Thyroid gland (tissue), 4 donors: Measurements from ENCODE around the gene ASCL2. TPM values are rescaled to one million over a fixed set of nuclear protein-coding genes. Genes with fewer than 3 reads are reported as not detected.
A peak's percentile ranks its signal among the peaks of the same experiment; 100 is the strongest.

Experiments used
- DNase-seq, 2 donors: peaks; one replicate each; pipeline ENCODE4 v3.0.0-alpha.2; 2019
- H3K27ac ChIP-seq, 3 donors: fragments of 200-600 bp; sonication (generic); 1 replicate in 2 of 3; 2 replicates in 1 of 3; pipeline ENCODE4 v1.5.1; 2016 to 2019; ENCODE audit warnings: mild to moderate bottlenecking in 1 of 3, moderate library complexity in 1 of 3
- H3K27me3 ChIP-seq: fragments of 200-600 bp; sonication (generic); one replicate; pipeline ENCODE4 v1.5.1; 2019
- H3K36me3 ChIP-seq, 2 donors: fragments of 200-600 bp; sonication (generic); one replicate each; pipeline ENCODE4 v1.5.1; 2016 to 2019
- H3K4me1 ChIP-seq, 2 donors: fragments of 200-600 bp; sonication (generic); one replicate each; pipeline ENCODE4 v1.5.1; 2017 to 2019
- H3K4me3 ChIP-seq, 3 donors: fragments of 200-600 bp; sonication (generic); replicated peaks in 1 of 3; 1 replicate in 2 of 3; 2 replicates in 1 of 3; pipeline ENCODE4 v1.5.1; 2016; ENCODE audit warnings: mild to moderate bottlenecking in 1 of 3
- H3K9me3 ChIP-seq: fragments of 200-600 bp; sonication (generic); one replicate; pipeline ENCODE4 v1.5.1; 2017
- CTCF ChIP-seq, 6 experiments: fragments of 200-600 bp in 3 of 6; fragments of 450-650 bp in 3 of 6; sonication (generic) in 3 of 6; IDR thresholded peaks; one replicate each; pipeline ENCODE4 v1.5.1; 2016 to 2019; ENCODE audit warnings: antibody characterized with exemption in 6 of 6, mild to moderate bottlenecking in 2 of 6, inconsistent platforms in 1 of 6, moderate library complexity in 1 of 6
- POLR2A ChIP-seq, 2 donors: fragments of 450-650 bp; IDR thresholded peaks; one replicate each; pipeline ENCODE4 v1.6.1; 2017; ENCODE audit warnings: antibody characterized with exemption in 2 of 2, mild to moderate bottlenecking in 2 of 2, moderate library complexity in 1 of 2
- WGBS, 2 donors: methylation state at CpG; one replicate each; pipeline ENCODE4 v1.1.5; 2017; 5-methylcytosine and 5-hydroxymethylcytosine counted together
- intact Hi-C: fragments of 100-400 bp; cut with DNase I; formaldehyde crosslinking; loops from one replicate; pipeline ENCODE4 v1.15.1; 2023
- total RNA-seq, 4 donors: library from RNA; depleted of rRNA; stranded (reverse); fragments of >200 nt; gene quantifications; one replicate each; pipeline ENCODE4 v1.2.3, GENCODE V29; 2016

The ASCL2 gene
- total RNA-seq, 4 donors from 2014 or later: 0.46 to 2.9 (median 0.66) TPM

- intact Hi-C loops: no loop called here
- H3K27me3 ChIP-seq: no peaks in the 10 kb centered on the region
- peak; percentile 95 for DNase-seq
- no peaks in the 10 kb centered on the region for H3K36me3 ChIP-seq
- TF ChIP-seq CTCF (IDR thresholded peaks at IDR 0.05) (no peak), POLR2A (IDR thresholded peaks at IDR 0.05) (peak in 1 of 2 donors; percentile 47)
- H3K27ac ChIP-seq: peak overlapping the region; percentile 86 to 96 (median 87)
- no peak overlapping the region for H3K4me3 ChIP-seq
- H3K4me1 ChIP-seq: peaks cover 16 to 17% of the 10 kb centered on the region in 2 donors
- WGBS, 2 donors: 11 to 21% methylated on average over 11 to 16 of the region's 16 CpGs
- H3K9me3 ChIP-seq: no peaks in the 10 kb centered on the region
Measured at GRCh38 chr11:2314525-2315394, 44.4 kb upstream of the ASCL2 start.

DNA sequence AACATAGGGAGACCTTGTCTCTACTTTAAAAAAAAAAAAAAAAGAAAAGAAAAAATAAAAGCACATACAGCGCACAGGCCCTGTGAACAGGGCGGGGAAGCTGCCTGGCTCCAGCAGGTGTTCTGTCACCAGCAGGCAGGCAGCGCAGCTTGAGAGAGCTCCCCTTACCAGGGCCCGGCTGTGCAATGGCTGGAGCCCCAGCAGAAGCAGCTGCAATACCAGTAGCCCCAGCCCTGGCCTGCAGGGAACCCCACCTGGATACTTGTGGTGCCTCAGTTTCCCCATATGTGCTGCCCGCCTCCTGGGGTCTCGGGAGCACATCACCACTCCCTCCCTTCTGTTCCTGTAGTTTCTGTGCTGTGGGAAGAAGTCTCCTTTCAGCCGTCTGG is 43.7 kb upstream of the ASCL2 start:
- 75 to 95% methylated on average over 7 of the region's 7 CpGs for WGBS, 2 donors
- Histone ChIP-seq H3K27ac (peak overlapping the region; percentile 86 to 96 (median 87)), H3K36me3 (no peaks in the 10 kb centered on the region), H3K27me3 (no peaks in the 10 kb centered on the region), H3K4me3 (no peak overlapping the region), H3K9me3 (no peaks in the 10 kb centered on the region), H3K4me1 (peaks cover 16 to 17% of the 10 kb centered on the region in 2 donors)
- TF ChIP-seq CTCF (IDR thresholded peaks at IDR 0.05) (no peak), POLR2A (IDR thresholded peaks at IDR 0.05) (no peak)
- intact Hi-C loops: no loop called here
- no peak for DNase-seq

- no peak for DNase-seq
- Histone ChIP-seq H3K9me3 (no peaks in the 10 kb centered on the region), H3K4me3 (no peak overlapping the region), H3K27me3 (no peaks in the 10 kb centered on the region), H3K27ac (peak overlapping the region in 1 of 3 donors; percentile 86), H3K4me1 (peaks cover 16 to 17% of the 10 kb centered on the region in 2 donors), H3K36me3 (no peaks in the 10 kb centered on the region)
- intact Hi-C loops: no loop called here
- TF ChIP-seq CTCF (IDR thresholded peaks at IDR 0.05): no peak
- TF ChIP-seq POLR2A (IDR thresholded peaks at IDR 0.05): no peak
- 83 to 84% methylated on average over 13 to 23 of the region's 34 CpGs for WGBS, 2 donors
Measured at GRCh38 chr11:2313051-2313951, 42.9 kb upstream of the ASCL2 start.

- TF ChIP-seq CTCF (IDR thresholded peaks at IDR 0.05) (no peak), POLR2A (IDR thresholded peaks at IDR 0.05) (no peak)
- no peak for DNase-seq
- intact Hi-C loops: no loop called here
- Histone ChIP-seq H3K9me3 (no peaks in the 10 kb centered on the region), H3K36me3 (no peaks in the 10 kb centered on the region), H3K27ac (no peak overlapping the region), H3K4me3 (no peak overlapping the region), H3K27me3 (no peaks in the 10 kb centered on the region), H3K4me1 (peaks cover 16 to 17% of the 10 kb centered on the region in 2 donors)
- WGBS, 2 donors: 82 to 94% methylated on average over 13 to 16 of the region's 22 CpGs
Measured at GRCh38 chr11:2312232-2313042, 42.0 kb upstream of the ASCL2 start.
